ENCODE results near the gene GRAMD1B.

- TF ChIP-seq CTCF (IDR thresholded peaks at IDR 0.05), result no peak
- TF ChIP-seq POLR2AphosphoS5 (IDR thresholded peaks at IDR 0.05), result no peak
- no peak for TF ChIP-seq POLR2A (IDR thresholded peaks at IDR 0.05)
- no peak for TF ChIP-seq EP300 (IDR thresholded peaks at IDR 0.05)
Observed at GRCh38 chr11:123470842-123471241, 40.8 kb downstream of the GRAMD1B start.
